ENCODE measurements around the gene DDX56.
A peak's percentile ranks its signal among the peaks of the same experiment; 100 is the strongest.
"Not testable (repeated sequence)": the region's sequence is repeated elsewhere in the genome, so short reads cannot be mapped to it uniquely, and the experiment has no call there.

Gene DDX56

GRCh38 chr7:44595934-44596635 is 22.4 kb upstream of the DDX56 start:
- DNase-seq: no peak

- DNase-seq: no peak
Observed at GRCh38 chr7:44590910-44591309, 17.2 kb upstream of the DDX56 start.

- peak; percentile 66 for DNase-seq
Observed at GRCh38 chr7:44587843-44588711, 14.4 kb upstream of the DDX56 start.

GRCh38 chr7:44583146-44583865 is 9.6 kb upstream of the DDX56 start:
- no peak for DNase-seq

- DNase-seq: peak; percentile 100
Observed at GRCh38 chr7:44581879-44582603, 8.3 kb upstream of the DDX56 start, which contains the start of gene TMED4. Gene TMED4 (minus strand): TSS chr7:44582231. CDS start chr7:44582206, 25 bp downstream.

GRCh38 chr7:44580945-44581878 is 7.5 kb upstream of the DDX56 start:
- peak; percentile 60 for DNase-seq

- no peak for DNase-seq
Observed at GRCh38 chr7:44576228-44576627, 2.5 kb upstream of the DDX56 start.

- no peak for DNase-seq
Observed at GRCh38 chr7:44575054-44575453, 1.3 kb upstream of the DDX56 start.

GRCh38 chr7:44574287-44574872 is 672 bp upstream of the DDX56 start:
- DNase-seq: no peak

- DNase-seq: no peak
Observed at GRCh38 chr7:44572771-44573170, 937 bp downstream of the DDX56 start.

GRCh38 chr7:44569959-44570358 is 3.7 kb downstream of the DDX56 start:
- no peak for DNase-seq

- no peak for DNase-seq
Observed at GRCh38 chr7:44568771-44569560, 4.7 kb downstream of the DDX56 start.

GRCh38 chr7:44567884-44568283 is 5.8 kb downstream of the DDX56 start:
- DNase-seq: no peak

GRCh38 chr7:44566680-44567079 is 7.0 kb downstream of the DDX56 start:
- DNase-seq: no peak

GRCh38 chr7:44565795-44566559 is 7.7 kb downstream of the DDX56 start:
- DNase-seq: no peak

GRCh38 chr7:44565097-44565794 is 8.5 kb downstream of the DDX56 start:
- DNase-seq: peak; percentile 64

GRCh38 chr7:44564606-44565005 is 9.1 kb downstream of the DDX56 start:
- DNase-seq: no peak

GRCh38 chr7:44563171-44563679 is 10.5 kb downstream of the DDX56 start:
- DNase-seq: no peak

GRCh38 chr7:44562622-44562962 is 11.1 kb downstream of the DDX56 start:
- DNase-seq: not testable (repeated sequence)

All from activated CD4-positive, alpha-beta T cell treated with anti-CD3 and anti-CD28 coated beads, Interleukin-2, amount 50 U/mL, for 16 hours (primary cell).